Ishikawa (cell line): ENCODE measurements around the gene DAB1.

Experiments used
- CEBPB ChIP-seq: IDR thresholded peaks from 2 replicates; pipeline ENCODE4 v1.6.1; 2012
- EP300 ChIP-seq: IDR thresholded peaks from 2 replicates; pipeline ENCODE4 v1.6.1; 2012; ENCODE audit warnings: borderline replicate concordance
- RAD21 ChIP-seq: IDR thresholded peaks from 2 replicates; pipeline ENCODE4 v1.6.1; 2012; ENCODE audit warnings: low read depth
- REST ChIP-seq: IDR thresholded peaks from 2 replicates; pipeline ENCODE4 v1.6.1; 2012; ENCODE audit warnings: low read depth, mild to moderate bottlenecking
- TAF1 ChIP-seq: IDR thresholded peaks from 2 replicates; pipeline ENCODE4 v1.6.1; 2012; ENCODE audit warnings: low read depth, mild to moderate bottlenecking
- TCF12 ChIP-seq: IDR thresholded peaks from 2 replicates; pipeline ENCODE4 v1.6.1; 2012; ENCODE audit warnings: low read depth
- TEAD4 ChIP-seq: IDR thresholded peaks from 2 replicates; pipeline ENCODE4 v1.6.1; 2012
- TF ChIP-seq, protein P1 (sequence below): IDR thresholded peaks from 2 replicates; pipeline ENCODE4 v1.6.1; 2012
- TF ChIP-seq, protein P2 (sequence below): IDR thresholded peaks from 2 replicates; pipeline ENCODE4 v1.6.1; 2012

GRCh38 chr1:57282411-57282810, 141.4 kb downstream of the DAB1 start:
- TF ChIP-seq REST: no peak
- no peak for TF ChIP-seq EP300
- TF ChIP-seq, protein P1, sequence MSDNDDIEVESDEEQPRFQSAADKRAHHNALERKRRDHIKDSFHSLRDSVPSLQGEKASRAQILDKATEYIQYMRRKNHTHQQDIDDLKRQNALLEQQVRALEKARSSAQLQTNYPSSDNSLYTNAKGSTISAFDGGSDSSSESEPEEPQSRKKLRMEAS: no peak
- no peak for TF ChIP-seq TEAD4
- no peak for TF ChIP-seq TAF1
- TF ChIP-seq, protein P2, sequence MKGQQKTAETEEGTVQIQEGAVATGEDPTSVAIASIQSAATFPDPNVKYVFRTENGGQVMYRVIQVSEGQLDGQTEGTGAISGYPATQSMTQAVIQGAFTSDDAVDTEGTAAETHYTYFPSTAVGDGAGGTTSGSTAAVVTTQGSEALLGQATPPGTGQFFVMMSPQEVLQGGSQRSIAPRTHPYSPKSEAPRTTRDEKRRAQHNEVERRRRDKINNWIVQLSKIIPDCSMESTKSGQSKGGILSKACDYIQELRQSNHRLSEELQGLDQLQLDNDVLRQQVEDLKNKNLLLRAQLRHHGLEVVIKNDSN: no peak
- TF ChIP-seq CEBPB: no peak
- TF ChIP-seq TCF12: no peak
- TF ChIP-seq RAD21: no peak
